Activated T-helper 1 cell treated with Interleukin-2 at 50 U/mL for 16 hours (primary cell): ENCODE data around the gene IPO4.
A peak's percentile ranks its signal among the peaks of the same experiment; 100 is the strongest.

Experiments used
- DNase-seq: peaks from one replicate; pipeline ENCODE4 v3.0.0-alpha.2; 2020; ENCODE audit warnings: low read depth

IPO4 gene

GRCh38 chr14:24147761-24148428 lies 40.7 kb downstream of the IPO4 start:
- DNase-seq = no peak

- peak; percentile 96 for DNase-seq
These were observed 41.4 kb downstream of the IPO4 start, which contains the start of gene RNF31 for GRCh38 chr14:24146978-24147760. TSS of gene RNF31 (plus strand) at chr14:24147498. CDS start at chr14:24147699, 201 bp downstream.

GRCh38 chr14:24146453-24146977 lies 42.1 kb downstream of the IPO4 start, which contains the start of gene PSME2:
TSS of gene PSME2 (minus strand) at chr14:24146610. CDS start at chr14:24146581, 29 bp downstream.
- peak; percentile 70 for DNase-seq

GRCh38 chr14:24145690-24146452 lies 42.7 kb downstream of the IPO4 start:
- no peak for DNase-seq

GRCh38 chr14:24145219-24145618 lies 43.4 kb downstream of the IPO4 start:
- DNase-seq = no peak

- DNase-seq = no peak
These were observed 44.2 kb downstream of the IPO4 start for GRCh38 chr14:24144451-24144850.

GRCh38 chr14:24143511-24143910 lies 45.1 kb downstream of the IPO4 start:
- DNase-seq = no peak

GRCh38 chr14:24141097-24141880 lies 47.3 kb downstream of the IPO4 start, which contains the start of gene EMC9:
TSS of gene EMC9 (minus strand) at chr14:24141591. CDS start at chr14:24141304, 287 bp downstream.
- DNase-seq = peak; percentile 99

GRCh38 chr14:24139272-24139934 lies 49.2 kb downstream of the IPO4 start:
- no peak for DNase-seq

- no peak for DNase-seq
These were observed 50.0 kb downstream of the IPO4 start for GRCh38 chr14:24138396-24139271.

GRCh38 chr14:24137529-24138395 lies 50.9 kb downstream of the IPO4 start:
- no peak for DNase-seq

GRCh38 chr14:24136684-24137528 lies 51.7 kb downstream of the IPO4 start:
- DNase-seq = no peak

- peak; percentile 89 for DNase-seq
These were observed 52.6 kb downstream of the IPO4 start, which contains the start of gene PSME1 for GRCh38 chr14:24135834-24136683. TSS of gene PSME1 (plus strand) at chr14:24136194. CDS start at chr14:24136263, 69 bp downstream.

- DNase-seq = no peak
These were observed 53.1 kb downstream of the IPO4 start for GRCh38 chr14:24135584-24135833.

- DNase-seq = no peak
These were observed 54.9 kb downstream of the IPO4 start for GRCh38 chr14:24133735-24134134.

GRCh38 chr14:24132976-24133375 lies 55.6 kb downstream of the IPO4 start:
- no peak for DNase-seq

- DNase-seq = no peak
These were observed 56.4 kb downstream of the IPO4 start for GRCh38 chr14:24132061-24132685.
